H1 (cell line): ENCODE results near the gene RXRA.

Source experiments
- EP300 ChIP-seq, 2 experiments: IDR thresholded peaks; 1 replicate in 1 of 2; 2 replicates in 1 of 2; pipeline ENCODE4 v1.6.1; 2011 to 2012; ENCODE audit warnings: low read depth in 2 of 2, low read length in 2 of 2, mild to moderate bottlenecking in 2 of 2, borderline replicate concordance in 1 of 2, inconsistent platforms in 1 of 2, moderate library complexity in 1 of 2
- EZH2 ChIP-seq: fragments of 200-600 bp; sonication (generic); IDR thresholded peaks from 2 replicates; pipeline ENCODE4 v1.7.1; 2012; ENCODE audit warnings: low read depth, mild to moderate bottlenecking, moderate library complexity, low read length, inconsistent platforms; ENCODE audit not compliant: severe bottlenecking

- TF ChIP-seq EP300 (IDR thresholded peaks at IDR 0.05; ENCODE audit: borderline replicate concordance in 1 of 2, low read depth in 2 of 2, low read length in 2 of 2) (no peak), EZH2 (no peak)
Observed at GRCh38 chr9:134330590-134330989, 4.3 kb downstream of the RXRA start.
